Muscle layer of colon (tissue), 2 donors: Measurements from ENCODE around the gene PSMD1.

ENCODE experiments used
- H3K27ac ChIP-seq: one replicate; pipeline ENCODE4 v1.7.0; 2013; ENCODE audit warnings: low read depth, mild to moderate bottlenecking, low read length, moderate library complexity
- H3K27me3 ChIP-seq, 2 donors: one replicate each; pipeline ENCODE4 v1.7.0; 2013; ENCODE audit warnings: low read length in 2 of 2, mild to moderate bottlenecking in 2 of 2; ENCODE audit not compliant: insufficient read depth in 2 of 2, control insufficient read depth in 1 of 2
- H3K36me3 ChIP-seq: one replicate; pipeline ENCODE4 v1.7.0; 2013; ENCODE audit warnings: mild to moderate bottlenecking, low read length; ENCODE audit not compliant: insufficient read depth
- H3K4me1 ChIP-seq: one replicate; pipeline ENCODE4 v1.7.0; 2013; ENCODE audit warnings: mild to moderate bottlenecking, low read length; ENCODE audit not compliant: insufficient read depth
- H3K4me3 ChIP-seq, 2 donors: one replicate each; pipeline ENCODE4 v1.7.0; 2013; ENCODE audit warnings: low read length in 2 of 2, low read depth in 1 of 2, mild to moderate bottlenecking in 1 of 2, moderate library complexity in 1 of 2
- H3K9ac ChIP-seq: one replicate; pipeline ENCODE4 v1.7.0; 2013; ENCODE audit warnings: low read length
- H3K9me3 ChIP-seq: one replicate; pipeline ENCODE4 v1.7.0; 2013; ENCODE audit warnings: mild to moderate bottlenecking, low read length
- donor health status: abdominal sarcoma.
- donor health status: Adenocarcinoma of cecum.

Gene PSMD1

DNA sequence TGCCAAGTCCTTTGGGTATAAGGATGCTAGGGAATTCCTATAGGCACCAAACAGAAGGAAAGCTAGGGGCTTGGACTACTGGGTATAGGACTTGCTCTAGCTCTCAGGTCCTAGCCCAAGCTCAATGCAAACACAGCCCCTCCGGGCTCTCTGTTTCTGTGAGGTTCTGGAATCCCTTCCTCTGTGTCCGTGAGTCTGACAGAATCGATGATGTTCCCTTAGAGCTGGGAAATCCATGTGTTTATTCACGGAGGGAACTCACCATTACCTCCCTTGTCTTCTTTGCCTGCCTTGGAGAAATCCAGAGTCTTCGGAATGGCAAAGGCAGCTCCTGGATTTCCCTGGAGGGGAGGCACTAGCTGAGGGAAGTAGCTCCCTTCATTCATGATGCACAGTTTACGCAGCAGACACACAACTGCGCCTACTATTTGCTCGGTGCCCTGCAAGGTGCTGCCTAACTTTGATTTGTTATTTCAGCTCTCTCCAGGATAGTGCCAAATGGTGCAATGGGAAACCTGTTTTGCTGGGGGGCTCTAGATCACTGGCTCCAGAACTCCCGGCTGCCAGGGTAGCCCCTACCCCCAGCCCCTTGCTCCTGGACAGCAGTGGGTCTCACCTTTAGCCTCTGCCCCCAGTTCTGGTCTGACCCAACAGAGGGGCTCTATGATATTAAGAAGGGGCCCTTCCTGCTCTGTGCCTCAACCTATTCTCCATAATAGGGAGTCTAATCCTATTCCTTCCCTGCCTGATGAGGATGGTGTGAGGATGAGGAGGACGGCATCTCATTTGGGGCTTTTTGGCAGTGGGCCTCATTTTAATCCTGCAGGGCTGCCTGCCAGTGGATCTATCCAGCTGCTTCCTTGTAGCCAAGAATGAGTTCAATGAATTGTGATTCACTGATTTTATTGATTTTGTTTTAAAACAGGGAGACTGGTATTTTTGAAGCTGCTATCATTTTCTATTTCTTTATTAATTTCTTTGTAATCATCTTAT lies 8.4 kb upstream of the PSMD1 start:
- H3K9ac ChIP-seq = no peak overlapping the region
- no peak overlapping the region for H3K27ac ChIP-seq
- no peaks in the 10 kb centered on the region for H3K9me3 ChIP-seq
- no peak overlapping the region for H3K4me3 ChIP-seq
- no peaks in the 10 kb centered on the region for H3K27me3 ChIP-seq
- peaks cover 6% of the 10 kb centered on the region for H3K4me1 ChIP-seq
- no peaks in the 10 kb centered on the region for H3K36me3 ChIP-seq

DNA sequence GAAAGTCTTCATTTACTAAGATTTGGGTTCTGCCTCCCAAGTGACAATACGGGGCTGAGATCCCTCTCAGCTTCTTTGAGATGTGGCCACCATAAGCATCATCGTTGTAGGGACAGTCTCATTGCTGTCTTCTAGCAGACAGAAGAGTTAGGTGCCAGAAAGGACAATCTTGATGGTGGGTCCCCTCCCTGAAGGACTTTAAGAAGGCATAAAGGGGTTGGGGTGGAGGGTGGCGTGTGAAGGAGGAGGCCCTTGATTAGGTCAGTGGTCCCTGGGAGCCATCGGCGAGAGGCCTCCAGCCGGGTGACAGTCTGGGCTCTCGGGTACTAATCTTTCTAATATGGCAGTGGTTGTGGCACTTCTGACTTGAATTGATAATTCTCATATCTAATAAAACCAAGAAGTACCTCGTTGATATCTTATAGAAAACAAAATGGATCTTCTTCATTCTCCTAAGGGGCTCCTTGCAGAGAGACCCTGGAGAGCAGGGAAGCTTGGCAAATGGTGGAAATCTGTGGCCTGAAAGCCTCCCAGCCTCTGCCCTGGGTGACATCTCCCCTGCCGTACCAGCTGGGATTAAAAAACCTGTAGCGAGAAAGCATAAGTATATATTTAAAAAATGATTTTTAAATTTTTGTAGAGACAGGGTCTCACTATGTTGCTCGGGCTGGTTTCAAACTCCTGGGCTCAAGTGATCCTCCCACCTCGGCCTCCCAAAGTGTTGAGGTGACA lies 7.2 kb upstream of the PSMD1 start:
- Histone ChIP-seq H3K4me1 (peaks cover 6% of the 10 kb centered on the region), H3K36me3 (no peaks in the 10 kb centered on the region), H3K9me3 (no peaks in the 10 kb centered on the region), H3K27me3 (no peaks in the 10 kb centered on the region), H3K9ac (no peak overlapping the region), H3K4me3 (no peak overlapping the region), H3K27ac (no peak overlapping the region)

DNA sequence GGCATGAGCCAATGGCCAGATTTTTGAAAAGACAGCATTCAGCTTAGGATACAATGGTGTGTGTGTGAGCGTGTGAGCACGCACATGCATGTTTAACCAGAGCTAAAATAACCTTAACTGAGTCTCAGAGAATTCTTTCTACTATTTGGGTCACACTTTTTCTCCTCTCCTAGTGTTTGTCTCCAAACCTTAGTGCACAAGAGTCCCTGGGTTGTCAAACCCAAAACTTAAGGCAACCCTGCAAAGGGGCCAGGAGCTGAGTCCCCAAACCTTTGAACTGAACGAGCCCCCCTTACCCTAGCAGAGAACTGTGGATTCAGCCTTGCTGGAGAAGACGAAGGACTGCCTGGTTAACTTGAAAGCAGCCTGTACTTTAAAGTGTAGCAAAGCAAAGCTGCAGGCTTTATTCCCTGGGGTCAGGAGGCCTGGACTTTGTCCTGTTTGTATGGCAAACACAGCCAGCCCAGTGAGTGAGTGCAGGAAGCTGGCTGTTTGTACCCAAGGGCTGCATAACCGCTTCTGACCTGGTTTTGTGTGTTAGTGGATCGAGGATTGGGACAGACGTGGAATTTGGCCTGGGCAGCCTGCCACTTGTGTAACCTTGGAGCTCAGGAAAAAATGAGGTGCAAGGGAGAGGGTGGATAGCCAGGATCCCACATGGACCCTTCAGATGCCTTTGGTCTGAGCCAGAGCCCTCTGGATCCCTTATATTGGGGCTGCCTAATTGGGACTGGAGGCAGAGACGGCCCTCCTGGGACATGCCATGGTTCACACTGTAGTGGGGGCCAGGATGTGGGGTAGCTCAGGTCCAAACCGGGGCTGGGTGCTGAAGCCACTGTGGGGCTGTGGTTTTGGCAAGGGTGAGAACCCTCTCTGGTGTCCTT lies 6.4 kb upstream of the PSMD1 start:
- Histone ChIP-seq H3K27me3 (no peaks in the 10 kb centered on the region), H3K9ac (no peak overlapping the region), H3K27ac (no peak overlapping the region), H3K4me1 (peaks cover 6% of the 10 kb centered on the region), H3K36me3 (no peaks in the 10 kb centered on the region), H3K4me3 (no peak overlapping the region), H3K9me3 (no peaks in the 10 kb centered on the region)

DNA sequence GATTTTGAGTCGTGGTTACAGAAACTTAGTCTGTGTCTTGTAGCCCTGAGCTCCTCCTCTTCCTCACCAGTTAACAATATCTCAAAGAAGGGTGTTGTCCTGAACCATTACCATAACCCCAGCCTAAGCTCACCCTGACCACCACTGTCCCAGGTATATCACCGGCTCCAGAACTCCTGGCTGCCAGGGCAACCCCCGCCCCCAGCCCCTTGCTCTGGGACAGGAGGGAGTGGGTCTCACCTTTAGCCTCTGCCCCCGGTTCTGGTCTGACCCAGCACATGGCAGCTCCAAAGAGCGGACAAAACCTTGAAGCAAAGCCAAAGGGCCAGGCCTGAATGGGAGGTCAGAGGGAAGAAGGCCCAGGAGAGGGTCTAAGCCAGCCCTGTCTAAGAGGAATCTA lies 5.6 kb upstream of the PSMD1 start:
- H3K27me3 ChIP-seq = no peaks in the 10 kb centered on the region
- H3K36me3 ChIP-seq = no peaks in the 10 kb centered on the region
- H3K4me3 ChIP-seq = no peak overlapping the region
- no peak overlapping the region for H3K9ac ChIP-seq
- no peaks in the 10 kb centered on the region for H3K9me3 ChIP-seq
- H3K27ac ChIP-seq = no peak overlapping the region
- H3K4me1 ChIP-seq = peaks cover 9% of the 10 kb centered on the region

DNA sequence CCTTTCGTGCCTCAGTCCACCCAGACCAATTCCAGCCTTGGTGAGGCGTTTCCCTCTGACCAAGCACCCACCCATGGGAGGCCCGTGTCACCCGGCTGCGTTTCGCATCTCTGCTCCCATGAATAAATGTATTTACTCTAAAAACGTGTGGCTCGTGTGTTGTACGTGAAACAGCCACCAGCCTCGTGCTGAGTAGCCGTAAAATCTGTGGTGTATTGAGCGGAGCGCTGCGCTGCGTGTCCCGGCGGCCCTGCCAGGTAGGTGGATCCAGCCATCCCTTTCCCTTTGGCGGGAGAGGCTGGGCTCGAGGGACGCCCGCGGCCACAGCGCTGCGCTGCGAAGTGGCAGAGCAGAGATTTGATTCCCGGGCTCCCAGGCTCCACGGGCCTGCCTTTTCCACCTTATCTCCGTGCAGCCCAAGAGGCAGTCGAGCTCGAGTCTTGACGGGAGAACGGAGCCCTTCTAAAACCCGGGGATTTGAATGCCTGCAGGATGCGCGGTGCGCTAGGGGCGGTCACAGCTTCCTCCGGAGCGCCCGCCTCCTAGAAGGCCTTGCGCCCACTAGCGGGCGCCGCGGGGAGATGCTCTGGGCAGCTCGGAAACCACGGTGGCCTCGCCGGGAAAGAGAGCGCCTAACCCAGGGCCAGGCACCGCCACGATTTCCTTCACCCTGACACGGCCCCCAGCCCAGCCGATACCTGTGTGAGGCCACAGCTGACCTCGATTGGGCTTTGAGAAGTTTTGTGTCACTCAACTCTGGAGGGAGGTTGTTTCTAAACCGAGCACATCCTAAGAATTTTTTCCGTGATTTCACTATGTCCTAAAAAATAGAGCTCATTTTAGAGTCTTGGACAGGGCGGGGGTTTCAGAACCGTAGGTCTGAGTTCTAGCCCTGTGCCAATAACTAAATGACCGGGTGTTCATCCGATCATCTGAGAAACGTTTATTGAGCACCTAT lies 3.9 kb upstream of the PSMD1 start:
- Histone ChIP-seq H3K4me3 (peak overlapping the region; percentile 69 to 88), H3K27ac (no peak overlapping the region), H3K9ac (peak overlapping the region; percentile 20), H3K4me1 (peaks cover 13% of the 10 kb centered on the region), H3K36me3 (no peaks in the 10 kb centered on the region), H3K9me3 (no peaks in the 10 kb centered on the region), H3K27me3 (no peaks in the 10 kb centered on the region)

DNA sequence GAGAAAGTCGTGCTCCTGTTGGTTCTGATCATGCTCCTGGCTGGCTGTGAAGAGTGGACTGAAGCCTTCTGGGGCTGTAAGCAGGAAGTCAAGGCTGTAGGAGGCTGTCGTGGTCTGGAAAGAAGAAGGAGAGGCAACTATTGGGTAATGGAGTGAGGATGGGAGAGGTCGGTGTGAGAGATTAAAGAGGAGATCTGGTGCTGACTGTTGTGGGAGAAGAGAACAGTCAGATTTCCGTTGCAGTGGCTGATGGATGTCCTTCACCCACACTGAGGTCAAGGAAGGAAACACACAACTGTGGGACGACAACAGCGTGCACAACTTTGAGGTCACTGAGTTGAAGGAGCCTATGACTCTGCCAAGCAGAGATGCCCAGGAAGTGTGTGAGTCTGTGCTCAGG lies 2.8 kb upstream of the PSMD1 start:
- H3K9ac ChIP-seq = no peak overlapping the region

DNA sequence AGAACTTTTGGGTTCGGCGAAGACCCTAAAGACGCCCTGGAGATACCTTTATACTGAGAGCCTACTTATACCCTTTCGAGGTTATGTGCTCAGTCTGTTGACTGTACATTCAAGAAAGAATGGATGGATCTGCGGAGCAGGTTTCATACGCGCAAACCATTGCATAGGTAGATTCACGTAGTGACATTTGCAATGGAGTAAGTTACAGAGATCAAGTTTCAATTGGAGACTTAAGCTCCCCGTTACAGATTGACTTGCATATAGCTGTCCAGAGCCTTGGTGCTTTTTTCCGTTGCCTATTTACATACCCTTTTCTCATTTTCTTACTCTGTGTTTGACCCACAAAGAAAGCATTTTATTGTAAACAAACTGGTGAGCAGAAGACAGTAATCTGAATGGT lies 923 bp downstream of the PSMD1 start:
- Histone ChIP-seq H3K4me1 (peaks cover 32% of the 10 kb centered on the region), H3K36me3 (peaks cover 15% of the 10 kb centered on the region), H3K9ac (peak overlapping the region; percentile 99), H3K27ac (peak overlapping the region; percentile 88), H3K4me3 (peak overlapping the region; percentile 99), H3K27me3 (no peaks in the 10 kb centered on the region), H3K9me3 (no peaks in the 10 kb centered on the region)

More for the DNA sequence above, 2.8 kb upstream of the PSMD1 start:
- H3K36me3 ChIP-seq = no peaks in the 10 kb centered on the region
- H3K27me3 ChIP-seq = no peaks in the 10 kb centered on the region
- no peak overlapping the region for H3K4me3 ChIP-seq
- H3K27ac ChIP-seq = no peak overlapping the region
- H3K9me3 ChIP-seq = no peaks in the 10 kb centered on the region
- peaks cover 23% of the 10 kb centered on the region for H3K4me1 ChIP-seq

DNA sequence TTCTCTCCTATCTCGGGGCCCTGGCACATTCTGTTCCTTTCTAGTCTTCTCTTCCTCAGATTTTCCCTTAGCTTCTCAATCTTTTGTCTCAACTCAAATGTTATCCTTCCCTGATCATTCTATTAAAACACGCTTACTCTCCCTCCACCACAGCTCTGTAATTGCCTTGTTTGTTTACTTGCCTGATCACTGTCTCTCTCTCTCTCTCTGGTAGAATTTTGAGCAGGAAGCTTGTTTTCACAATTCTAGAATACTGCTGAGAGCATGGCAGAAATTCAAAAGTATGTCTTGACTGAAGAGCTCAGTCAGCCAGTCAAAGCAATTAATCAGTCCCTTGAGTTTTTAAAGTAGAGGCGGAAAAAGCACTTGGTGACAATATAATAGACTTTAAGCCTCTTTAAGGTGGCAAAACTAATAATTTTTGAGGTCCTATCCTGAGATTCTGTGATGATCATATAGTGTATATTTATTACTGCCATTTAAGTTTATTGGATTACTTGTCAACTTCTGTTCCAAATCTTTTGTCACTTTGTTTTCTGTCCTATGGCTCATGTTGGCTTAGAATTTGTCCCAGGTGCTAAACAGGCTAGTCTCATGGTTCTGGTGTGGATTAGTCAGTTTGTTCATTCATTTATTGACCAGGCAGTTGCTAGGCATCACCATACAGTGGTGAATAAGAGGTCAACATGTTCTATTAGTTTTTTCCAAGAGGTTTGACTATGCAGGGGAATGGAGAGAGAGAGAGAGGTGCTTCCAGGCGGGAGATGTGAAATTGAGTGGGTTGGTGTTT lies 2.3 kb downstream of the PSMD1 start:
- H3K4me1 ChIP-seq = peaks cover 32% of the 10 kb centered on the region
- no peak overlapping the region for H3K4me3 ChIP-seq
- peaks cover 29% of the 10 kb centered on the region for H3K36me3 ChIP-seq
- no peak overlapping the region for H3K9ac ChIP-seq
- no peak overlapping the region for H3K27ac ChIP-seq
- no peaks in the 10 kb centered on the region for H3K27me3 ChIP-seq
- no peaks in the 10 kb centered on the region for H3K9me3 ChIP-seq

DNA sequence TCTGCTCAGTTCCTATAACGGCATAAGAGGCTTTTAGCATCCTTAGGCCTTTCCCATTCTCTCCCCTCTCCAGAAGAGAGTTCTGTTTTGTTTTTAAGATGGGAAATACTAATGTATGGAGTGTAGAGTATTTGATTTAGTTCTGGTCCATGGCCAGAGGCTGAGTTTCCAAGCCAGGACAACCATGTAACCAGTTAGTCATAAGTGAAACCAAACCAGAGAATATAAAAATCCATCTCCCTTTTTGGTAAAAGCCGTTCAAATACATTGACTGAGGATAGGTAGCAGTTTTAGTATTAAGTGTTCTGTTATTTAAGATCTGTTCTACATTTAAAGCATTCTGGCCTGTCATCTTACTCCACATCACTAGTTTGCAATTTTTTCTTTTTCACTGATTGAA lies 3.1 kb downstream of the PSMD1 start:
- Histone ChIP-seq H3K36me3 (peaks cover 37% of the 10 kb centered on the region), H3K4me3 (no peak overlapping the region), H3K9me3 (no peaks in the 10 kb centered on the region), H3K27me3 (no peaks in the 10 kb centered on the region), H3K27ac (no peak overlapping the region), H3K4me1 (peaks cover 32% of the 10 kb centered on the region), H3K9ac (no peak overlapping the region)

DNA sequence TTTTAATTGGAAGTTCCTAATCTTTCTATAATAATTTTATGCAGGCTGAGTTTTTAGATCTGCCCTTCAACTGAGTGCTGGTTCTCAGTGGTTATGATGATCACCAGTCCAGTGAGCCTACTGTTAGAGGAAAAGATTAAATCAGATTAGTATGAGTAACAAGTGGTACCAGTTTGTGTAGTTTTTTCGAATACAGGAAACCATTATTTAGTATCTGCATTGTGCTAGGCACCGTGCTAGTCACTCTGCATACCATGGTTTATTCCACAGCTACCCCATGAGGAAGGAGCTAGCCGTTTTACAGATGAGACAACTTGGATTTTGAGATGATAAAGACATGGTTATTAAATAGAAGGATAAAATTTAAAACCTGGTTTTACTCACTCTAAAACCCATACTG lies 6.1 kb downstream of the PSMD1 start:
- no peaks in the 10 kb centered on the region for H3K27me3 ChIP-seq
- peaks cover 26% of the 10 kb centered on the region for H3K4me1 ChIP-seq
- H3K36me3 ChIP-seq = peaks cover 59% of the 10 kb centered on the region
- H3K9ac ChIP-seq = no peak overlapping the region
- no peak overlapping the region for H3K27ac ChIP-seq
- no peak overlapping the region for H3K4me3 ChIP-seq
- no peaks in the 10 kb centered on the region for H3K9me3 ChIP-seq
